HG03460 (cell line): ENCODE results near the gene KRT83.
"Not testable (repeated sequence)": the region's sequence is repeated elsewhere in the genome, so short reads cannot be mapped to it uniquely, and the experiment has no call there.

Experiments
- ATAC-seq: cut with Tn5 transposase; IDR thresholded peaks from one replicate; pipeline ENCODE4 v1.9.1; 2021; ENCODE audit not compliant: unreplicated experiment

Gene KRT83

DNA sequence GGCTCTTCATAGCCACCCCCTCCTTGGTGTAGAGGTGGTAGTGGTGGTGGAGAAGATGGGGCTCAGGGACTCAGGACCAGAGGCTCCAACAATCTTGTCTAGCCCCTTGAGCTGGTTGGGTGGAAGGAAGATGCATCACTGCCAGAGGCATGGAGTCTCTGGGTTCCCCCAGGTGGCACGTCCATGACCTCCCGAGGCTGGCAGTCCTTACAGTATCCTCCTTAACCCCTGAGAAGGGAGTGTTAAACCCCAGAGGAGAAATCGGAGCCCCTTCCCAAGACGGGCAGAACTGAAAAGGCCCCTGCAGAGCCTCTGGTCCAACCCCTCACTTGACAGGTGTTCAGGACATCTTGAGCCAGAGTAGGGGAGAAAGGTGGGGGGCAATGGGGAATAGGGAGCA, 9.1 kb downstream of the KRT83 start:
- ATAC-seq = no peak

DNA sequence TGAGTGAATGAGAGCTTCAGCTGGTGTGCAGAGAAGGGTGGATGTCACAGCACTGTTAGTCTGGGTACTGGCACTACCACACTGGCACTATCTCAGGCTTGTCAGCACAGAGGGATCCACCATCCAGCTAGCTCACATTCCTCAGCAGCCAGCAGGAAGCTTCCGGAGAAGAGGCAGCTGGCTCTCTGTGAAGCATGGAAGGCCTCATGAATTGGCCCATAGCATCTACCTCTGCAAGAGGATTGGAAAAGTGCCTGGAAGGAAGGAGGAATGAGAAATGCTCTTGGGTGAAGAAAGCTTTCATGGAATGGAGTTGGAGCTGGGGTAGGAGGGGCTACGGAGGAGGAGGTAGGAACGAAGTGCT, 9.9 kb downstream of the KRT83 start:
- ATAC-seq = no peak

DNA sequence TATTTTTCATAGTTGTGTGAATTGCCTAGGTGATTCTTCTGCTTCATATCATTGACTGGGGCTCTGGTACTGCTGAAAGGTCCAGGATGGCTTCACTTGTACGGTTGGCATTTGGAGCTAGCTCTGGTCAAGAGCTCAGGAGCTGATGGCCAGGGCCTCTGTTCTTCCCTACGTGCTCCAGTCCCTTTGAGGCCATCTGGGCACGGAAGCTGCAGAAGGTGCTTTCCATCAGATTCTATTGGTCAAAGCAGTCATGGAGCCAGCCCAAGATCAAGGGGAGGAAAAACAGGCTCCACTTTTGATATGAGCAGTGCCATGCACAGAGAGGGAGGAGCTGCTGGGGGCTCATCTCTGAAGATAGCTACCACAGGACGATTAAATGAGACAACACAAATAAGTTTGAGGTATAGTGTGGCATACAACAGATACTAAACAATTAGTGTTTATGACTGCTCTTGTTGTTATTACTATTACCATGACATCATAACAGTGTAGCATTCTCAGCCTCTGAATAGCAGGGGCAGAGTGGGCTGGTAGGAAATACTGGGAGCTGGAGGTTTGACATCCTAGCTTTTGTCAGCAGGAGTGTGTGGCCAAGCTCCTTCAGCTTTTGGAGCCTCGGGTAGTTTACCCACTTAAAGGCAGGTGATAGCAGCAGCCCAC, 10.4 kb downstream of the KRT83 start:
- ATAC-seq = no peak

DNA sequence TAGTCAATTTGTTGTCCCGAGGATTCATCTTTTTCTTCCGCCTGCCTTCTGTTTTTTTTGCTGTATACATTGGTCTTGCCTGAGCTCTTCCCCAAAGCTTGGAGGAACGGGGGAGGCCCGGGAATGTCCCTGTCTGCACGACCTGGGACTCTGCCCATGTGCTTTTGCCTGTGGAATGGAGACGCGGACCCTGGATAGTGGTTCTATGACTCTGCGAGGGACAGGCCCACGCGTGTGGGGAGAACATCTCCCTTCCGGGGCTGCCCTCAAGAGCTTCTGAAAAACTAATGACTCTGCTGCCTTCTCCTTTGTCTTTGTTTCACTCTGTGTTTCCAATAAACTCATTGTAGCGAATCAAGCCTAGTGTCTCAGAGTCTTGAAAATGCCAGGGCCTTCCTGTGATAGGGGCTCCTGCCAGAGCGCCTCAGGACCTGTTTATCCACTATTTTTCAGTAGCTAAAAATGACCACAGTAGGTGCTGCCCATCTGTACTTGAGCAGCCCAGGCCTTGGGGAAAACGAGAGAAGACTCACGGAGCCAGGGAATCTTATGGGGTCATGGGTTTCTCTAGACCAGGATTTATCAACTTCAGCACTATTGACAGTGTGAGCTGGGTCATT, 12.3 kb downstream of the KRT83 start:
- ATAC-seq = no peak

DNA sequence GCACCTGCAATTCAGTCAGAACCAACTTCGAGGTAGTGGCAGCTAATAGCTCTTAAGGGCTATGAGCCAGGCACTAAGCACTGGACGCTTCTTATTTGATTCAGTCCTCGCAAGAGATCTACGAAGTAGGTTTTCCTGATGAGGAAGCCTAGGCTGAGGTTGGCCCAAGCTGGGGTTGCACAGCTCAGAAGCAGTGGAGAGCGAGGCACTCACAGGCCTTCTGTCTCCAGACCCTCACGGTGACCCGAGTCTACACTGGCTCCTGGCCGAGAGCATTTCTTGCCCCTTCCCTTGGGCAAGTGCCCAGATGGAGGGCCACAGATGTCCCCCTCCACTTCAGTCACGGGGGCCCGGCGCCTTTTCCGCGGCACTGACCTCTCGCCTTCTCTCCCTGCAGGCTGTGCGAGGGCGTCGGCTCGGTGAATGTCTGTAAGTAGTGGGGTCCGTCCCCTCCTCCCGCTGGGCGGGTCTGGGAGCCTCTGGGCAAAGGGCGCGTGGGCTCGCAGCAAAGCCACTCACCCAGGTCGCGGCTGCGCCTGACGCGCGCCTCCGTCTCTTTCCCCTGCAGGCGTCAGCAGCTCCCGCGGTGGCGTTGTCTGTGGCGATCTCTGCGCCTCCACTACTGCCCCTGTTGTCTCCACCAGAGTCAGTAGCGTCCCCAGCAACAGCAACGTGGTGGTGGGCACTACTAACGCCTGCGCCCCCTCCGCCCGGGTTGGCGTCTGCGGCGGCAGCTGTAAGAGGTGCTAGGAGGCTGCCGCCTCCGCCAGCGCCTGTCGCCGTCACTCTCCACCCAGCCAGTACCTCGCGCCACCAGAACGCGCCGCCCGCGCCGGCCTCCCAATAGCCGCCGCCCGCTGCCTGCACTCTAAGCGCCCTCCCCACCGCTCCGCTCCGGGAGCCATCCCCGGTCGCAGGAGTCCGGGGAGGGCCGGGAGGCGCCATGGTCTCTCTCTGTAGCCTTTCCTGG, 13.1 kb downstream of the KRT83 start:
- ATAC-seq = no peak

DNA sequence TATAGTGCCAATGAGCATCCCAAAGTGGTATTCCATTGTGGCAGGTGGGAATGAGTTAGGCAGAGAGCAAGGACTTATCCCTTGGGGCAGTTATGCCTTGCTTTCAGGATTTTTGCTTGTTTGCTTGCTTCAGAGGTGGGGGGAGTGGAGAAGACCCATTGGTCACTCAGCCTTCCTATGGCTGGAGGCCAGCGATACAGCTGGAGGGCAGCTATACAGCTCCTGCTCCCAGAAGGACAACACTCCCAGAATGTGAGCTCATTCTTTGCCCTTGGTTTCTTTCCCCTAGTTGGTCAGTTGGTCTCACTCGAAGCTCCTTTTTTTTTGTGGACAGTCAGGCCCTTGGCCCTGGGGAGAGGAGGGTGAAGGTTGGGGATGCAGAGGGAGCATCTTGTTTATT, 14.5 kb downstream of the KRT83 start:
- no peak for ATAC-seq

DNA sequence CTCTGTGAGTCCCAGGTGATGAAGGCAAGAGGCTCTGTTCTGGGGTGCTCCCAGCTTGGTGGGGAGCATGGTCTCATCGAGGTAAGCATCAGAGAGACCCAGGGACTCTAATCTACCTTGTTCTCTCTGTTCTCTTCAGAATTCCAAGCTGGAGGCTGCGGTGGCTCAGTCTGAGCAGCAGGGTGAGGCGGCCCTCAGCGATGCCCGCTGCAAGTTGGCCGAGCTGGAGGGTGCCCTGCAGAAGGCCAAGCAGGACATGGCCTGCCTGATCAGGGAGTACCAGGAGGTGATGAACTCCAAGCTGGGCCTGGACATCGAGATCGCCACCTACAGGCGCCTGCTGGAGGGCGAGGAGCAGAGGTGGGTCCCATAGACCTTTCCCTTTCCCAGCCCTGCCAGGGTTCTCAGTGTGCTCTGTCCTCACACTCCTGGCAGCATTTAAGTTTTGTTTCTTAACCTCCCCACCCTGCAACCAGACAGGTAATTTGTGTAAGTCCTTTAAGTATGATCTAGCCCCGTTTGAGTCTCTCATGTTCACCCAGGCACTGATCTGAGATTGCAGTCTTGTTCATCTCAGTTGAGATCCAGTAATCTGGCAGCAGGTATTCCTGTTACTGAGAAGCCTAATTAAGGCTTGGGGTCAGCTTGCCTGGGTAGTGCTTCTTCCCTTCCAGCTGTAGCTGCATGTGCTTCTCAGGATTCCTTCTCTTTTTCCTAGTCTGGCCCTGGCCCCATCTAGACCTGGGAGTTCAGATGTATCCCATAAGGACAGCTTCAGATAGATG, 15.1 kb downstream of the KRT83 start:
- ATAC-seq = no peak

DNA sequence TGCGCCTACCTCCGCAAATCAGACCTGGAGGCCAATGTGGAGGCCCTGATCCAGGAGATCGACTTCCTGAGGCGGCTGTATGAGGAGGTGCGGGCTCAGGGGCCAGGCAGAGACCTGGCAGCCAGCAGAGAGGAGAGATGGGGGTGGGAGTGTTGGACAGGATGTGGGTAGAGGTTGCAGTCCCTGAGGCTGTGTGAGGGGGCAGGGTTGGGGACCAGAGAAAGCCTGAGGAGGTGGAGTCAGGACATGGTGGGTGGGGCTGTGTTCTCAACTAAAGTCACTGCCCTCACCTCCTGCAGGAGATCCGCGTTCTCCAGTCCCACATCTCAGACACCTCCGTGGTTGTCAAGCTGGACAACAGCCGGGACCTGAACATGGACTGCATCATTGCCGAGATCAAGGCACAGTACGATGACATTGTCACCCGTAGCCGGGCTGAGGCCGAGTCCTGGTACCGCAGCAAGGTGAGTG, 16.2 kb downstream of the KRT83 start:
- ATAC-seq = peak; percentile 94

DNA sequence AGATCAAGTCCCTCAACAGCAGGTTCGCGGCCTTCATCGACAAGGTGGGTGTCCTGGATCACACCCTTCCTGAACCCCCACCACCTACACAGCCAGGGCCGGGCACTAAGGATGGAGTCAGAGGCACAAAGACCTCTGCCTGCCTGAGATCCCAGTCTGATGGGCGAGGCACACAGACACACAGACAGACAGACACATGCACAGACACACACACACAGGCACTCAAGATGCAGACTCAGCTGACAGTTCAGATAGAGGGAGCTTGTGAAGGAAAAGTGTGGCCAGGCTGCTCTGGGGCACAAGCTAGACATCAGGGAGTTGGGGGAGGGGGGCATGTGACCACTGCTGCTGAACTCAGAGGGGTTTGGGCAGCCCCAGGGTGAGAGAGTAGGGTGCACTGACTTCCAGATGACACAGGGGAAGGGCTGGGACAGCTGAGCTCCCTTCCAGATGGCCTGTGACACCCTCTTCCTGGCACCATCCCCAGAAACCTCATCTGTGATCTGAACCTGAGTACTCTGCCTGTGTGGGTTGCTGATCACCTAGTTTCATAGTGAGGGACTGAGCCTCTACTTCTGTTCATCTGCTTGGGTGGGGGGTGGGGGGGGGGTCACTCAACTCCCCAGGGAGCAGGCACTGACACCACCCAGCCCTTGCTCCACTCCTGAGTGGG, 18.8 kb downstream of the KRT83 start:
- not testable (repeated sequence) for ATAC-seq

DNA sequence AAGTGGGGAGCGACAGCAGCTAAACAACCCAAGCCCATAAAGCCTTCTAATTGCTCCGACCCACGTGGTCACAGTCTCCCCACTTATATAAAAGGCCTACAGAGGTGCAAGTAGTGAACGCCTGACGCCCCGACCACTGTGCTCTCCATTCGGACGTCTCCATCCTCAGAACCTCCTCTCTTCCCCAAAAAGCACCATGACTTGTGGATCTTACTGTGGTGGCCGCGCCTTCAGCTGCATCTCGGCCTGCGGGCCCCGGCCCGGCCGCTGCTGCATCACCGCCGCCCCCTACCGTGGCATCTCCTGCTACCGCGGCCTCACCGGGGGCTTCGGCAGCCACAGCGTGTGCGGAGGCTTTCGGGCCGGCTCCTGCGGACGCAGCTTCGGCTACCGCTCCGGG, 19.5 kb downstream of the KRT83 start:
- ATAC-seq = not testable (repeated sequence)

DNA sequence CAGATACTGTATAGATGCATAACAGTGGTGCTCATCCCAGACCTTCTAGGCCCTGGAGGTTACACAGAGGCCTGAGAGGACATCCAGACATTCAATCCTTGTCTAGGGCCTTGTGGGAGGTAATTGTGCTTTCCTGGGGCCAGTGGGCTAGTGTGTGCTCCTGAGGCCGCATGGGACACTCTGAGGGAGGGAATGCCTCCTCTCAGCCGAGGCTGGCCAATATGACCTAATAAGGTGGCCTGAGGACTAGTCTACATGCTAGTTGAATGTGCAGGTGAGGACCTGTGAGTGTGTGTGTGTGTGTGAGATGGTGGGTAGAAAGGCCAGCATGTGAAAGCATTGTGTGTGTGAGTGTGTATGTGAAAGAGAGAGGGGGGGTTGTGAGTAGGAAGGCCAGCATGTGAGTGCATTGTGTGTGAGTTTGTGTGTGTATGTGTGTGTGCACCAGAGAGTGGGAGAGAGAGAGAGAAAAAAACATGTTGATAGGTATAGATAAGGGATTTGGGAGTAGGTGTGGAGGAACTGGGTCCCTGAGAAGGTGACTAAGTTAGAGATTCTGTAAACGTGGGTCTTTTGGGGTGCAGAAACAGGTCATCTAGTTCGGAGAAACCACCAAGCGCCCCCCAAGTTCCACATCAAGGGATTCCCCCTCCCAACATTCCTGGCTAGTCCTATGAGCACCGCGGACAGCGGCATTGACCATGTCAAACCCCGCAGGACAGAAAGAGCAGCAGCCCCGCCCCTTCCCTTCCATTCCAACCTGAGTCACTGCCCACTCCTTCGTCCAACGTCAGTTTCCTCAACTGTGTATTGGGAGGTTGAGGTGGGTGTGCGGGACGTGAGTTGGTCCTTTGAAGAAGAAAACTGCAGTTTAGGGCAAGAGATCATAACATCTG, 20.2 kb downstream of the KRT83 start:
- ATAC-seq = no peak

DNA sequence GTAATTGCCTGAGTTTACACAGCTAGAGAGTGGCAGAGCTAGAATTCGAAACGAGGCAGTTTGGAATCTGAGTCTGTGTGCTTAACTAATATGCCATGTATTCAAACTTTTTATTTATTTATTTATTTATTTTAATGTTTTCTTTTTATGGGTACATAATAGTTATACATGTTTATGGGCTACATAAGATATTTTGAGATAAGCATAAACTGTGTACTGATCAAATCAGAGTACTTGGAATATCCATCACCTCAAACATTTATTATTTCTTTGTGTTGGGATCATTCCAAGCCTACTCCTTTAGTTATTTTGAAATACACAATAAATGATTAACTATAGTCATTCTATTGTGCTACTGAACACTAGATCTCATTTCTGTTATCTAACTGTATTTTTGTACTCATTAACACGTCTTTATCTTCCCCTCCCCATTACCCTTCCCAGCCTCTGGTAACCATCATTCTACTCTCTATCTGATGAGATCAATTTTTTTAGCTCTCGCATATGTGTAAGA, 22.5 kb downstream of the KRT83 start:
- ATAC-seq = no peak

DNA sequence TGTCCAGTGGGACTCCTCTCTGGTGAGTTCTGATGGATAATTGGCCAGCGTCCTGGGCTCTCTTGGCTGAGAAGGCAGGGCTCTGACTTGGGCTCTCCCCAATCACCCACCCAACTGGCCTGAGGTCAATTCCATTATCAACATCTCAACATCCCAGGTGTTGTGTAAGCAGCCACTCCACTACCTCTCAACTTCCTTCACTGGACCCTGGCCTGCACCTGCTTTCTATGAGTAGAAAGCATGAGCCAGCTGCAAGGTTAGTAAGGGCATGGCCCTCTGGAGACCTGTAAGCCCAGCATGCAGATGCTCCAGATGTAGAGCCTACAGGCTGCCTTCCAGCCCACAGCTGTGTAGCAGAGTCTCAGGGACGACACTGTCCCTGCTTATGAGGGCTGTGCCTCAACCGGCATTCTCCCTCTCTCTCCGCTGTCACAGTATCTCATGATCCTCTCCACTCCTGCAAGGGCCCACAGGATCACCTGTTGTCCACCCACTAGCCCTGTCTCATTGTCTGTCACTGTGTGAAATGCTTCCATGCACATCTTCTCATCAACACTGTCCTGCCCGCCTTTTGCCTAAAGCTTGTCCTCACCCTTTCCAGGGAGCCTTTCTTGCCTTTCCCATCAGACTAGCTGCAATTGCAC, 24.5 kb downstream of the KRT83 start:
- ATAC-seq = no peak

DNA sequence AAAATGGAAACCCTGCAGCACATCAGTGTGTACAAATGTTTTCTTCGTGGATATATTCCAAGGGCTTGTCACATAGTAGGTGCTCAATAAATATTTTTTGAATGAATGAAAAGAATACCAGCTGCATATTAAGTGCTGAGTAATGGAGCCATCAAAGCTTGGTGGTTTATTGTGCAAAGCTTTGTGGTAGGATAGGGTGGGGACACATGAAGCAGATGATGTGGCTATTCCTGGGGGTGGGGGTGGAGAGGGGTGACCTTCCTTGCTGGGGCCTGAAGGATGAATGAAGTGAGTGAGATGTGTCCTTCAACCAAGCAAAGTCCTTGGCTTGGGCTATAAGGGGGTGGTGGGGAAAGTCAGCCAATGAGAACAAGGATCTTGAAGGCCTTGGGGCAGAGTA, 25.5 kb downstream of the KRT83 start:
- no peak for ATAC-seq

DNA sequence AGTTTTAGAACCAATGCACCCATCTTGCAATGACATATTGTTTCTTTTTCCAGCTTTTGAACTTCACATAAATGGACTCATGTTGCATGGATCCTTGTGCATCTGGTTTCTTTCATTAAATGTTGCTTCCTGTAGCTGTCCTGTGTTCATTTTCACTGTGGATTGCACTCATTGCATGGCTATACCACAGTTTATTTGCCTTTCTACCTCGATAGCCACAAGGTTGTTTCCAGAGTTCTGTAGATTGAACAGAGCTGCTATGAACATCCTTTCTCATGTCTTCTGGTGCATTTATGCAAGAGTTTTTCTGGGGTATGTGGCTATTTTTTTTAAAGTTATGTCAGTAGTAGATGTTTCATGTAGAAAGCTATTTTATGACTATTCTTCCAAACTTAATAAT, 26.4 kb downstream of the KRT83 start:
- no peak for ATAC-seq

DNA sequence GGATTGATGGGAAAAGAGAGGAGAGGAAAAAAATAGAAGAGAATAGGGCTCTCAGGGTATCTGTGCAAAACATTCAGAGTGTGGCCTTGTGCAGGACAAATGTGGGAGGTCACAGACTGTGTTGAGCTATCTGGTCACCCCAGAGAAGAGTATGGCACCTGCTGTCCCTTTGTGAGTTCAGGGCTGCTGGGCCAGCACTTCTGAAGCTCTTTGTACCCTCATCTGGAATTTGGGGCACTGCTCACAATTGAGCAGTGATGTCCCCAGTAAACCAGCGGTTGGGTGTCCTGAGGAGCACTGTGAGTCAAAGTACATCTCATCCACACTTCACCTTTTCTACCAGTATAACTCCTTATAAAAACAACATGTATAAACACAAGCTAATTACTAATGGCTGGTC, 27.3 kb downstream of the KRT83 start:
- ATAC-seq = no peak

DNA sequence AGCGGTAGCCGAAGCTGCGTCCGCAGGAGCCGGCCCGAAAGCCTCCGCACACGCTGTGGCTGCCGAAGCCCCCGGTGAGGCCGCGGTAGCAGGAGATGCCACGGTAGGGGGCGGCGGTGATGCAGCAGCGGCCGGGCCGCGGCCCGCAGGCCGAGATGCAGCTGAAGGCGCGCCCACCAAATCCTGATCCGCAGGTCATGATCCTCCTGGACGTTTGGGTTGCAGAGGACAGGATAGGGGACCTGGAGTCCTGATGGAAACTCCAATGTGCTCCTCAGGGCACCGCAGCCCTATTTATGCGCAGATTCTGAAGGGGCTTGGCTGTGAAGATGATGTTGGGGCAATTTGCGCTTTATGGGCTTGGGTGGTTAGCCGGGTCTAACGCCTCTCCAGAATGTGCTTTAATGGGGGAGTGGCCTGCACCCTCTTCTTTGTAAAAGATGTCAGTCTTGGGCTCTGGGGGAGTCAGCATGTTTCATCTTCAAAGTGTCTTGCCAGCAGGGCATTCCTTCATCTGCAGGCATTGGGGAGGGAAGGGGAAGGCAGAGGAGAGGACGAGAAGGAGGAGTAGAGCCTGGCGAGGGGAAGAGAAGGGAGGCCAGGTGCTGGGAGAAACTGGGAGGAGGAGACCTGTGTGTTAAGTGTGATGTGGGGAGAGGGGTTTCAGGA, 29.8 kb downstream of the KRT83 start, which contains the start of gene KRT81:
KRT81 (minus strand) TSS at position 268 of the 669 bp plus-strand sequence; CDS start at position 199, 69 bp downstream.
- ATAC-seq = no peak

DNA sequence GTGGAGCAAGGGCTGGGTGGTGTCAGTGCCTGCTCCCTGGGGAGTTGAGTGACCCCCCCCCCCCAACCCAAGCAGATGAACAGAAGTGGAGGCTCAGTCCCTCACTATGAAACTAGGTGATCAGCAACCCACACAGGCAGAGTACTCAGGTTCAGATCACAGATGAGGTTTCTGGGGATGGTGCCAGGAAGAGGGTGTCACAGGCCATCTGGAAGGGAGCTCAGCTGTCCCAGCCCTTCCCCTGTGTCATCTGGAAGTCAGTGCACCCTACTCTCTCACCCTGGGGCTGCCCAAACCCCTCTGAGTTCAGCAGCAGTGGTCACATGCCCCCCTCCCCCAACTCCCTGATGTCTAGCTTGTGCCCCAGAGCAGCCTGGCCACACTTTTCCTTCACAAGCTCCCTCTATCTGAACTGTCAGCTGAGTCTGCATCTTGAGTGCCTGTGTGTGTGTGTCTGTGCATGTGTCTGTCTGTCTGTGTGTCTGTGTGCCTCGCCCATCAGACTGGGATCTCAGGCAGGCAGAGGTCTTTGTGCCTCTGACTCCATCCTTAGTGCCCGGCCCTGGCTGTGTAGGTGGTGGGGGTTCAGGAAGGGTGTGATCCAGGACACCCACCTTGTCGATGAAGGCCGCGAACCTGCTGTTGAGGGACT, 30.6 kb downstream of the KRT83 start:
- ATAC-seq = not testable (repeated sequence)
